GM19397 (cell line): ENCODE results near the gene SLC9B1.
A peak's percentile ranks its signal among the peaks of the same experiment; 100 is the strongest.
"Not testable (repeated sequence)": the region's sequence is repeated elsewhere in the genome, so short reads cannot be mapped to it uniquely, and the experiment has no call there.

Experiments used
- ATAC-seq: cut with Tn5 transposase; IDR thresholded peaks from one replicate; pipeline ENCODE4 v1.9.1; 2021; ENCODE audit warnings: mild to moderate bottlenecking, moderate library complexity; ENCODE audit not compliant: unreplicated experiment

The SLC9B1 gene

DNA sequence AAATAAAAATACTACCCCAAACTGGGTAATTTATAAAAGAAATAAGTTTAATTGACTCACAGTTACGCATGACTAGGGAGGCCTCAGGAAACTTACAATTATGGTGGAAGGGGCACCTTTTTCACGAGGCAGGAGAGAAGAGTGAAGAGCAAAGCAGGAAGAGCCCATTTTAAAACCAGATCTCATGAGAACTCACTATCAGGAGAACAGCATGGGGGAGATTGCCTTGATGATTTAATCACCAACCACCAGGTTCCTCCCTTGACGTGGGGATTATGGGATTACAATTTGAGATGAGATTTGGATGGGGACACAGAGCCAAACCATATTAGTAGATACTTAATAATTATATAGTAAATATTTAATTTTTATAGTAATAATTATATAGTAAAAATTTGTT is 140.6 kb downstream of the SLC9B1 start:
- ATAC-seq: no peak

- ATAC-seq: not testable (repeated sequence)
Measured at GRCh38 chr4:102878349-102878748, 141.2 kb downstream of the SLC9B1 start.

DNA sequence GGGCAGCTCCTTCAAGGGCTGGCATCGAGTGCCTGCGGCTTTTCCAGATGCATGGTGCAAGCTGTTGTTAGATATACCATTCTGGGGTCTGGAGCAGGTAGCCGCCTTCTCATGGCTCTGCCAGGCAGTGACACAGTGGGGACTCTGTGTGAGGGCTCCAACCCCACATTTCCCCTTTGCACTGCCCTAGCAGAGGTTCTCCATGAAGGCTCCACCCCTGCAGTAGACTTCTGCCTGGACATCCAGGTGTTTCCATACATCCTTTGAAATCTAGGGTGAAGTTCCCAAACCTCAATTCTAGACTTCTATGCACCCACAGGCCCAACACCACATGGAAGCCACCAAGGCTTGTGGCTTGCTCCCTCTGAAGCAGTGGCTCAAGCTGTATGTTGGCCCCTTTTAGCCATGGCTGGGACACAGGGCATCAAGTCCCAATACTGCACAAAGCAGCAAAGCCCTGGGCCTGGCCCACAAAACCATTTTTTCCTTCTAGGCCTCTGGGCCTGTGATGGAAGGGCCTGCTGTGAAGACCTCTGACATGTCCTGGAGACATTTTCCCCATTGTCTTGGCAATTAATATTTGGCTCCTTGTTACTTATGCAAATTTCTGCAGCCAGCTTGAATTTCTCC is 141.9 kb downstream of the SLC9B1 start:
- ATAC-seq: not testable (repeated sequence)

GRCh38 chr4:102871772-102872171 is 147.7 kb downstream of the SLC9B1 start:
- ATAC-seq: no peak

GRCh38 chr4:102869569-102870197 is 149.8 kb downstream of the SLC9B1 start:
- peak; percentile 25 for ATAC-seq

DNA sequence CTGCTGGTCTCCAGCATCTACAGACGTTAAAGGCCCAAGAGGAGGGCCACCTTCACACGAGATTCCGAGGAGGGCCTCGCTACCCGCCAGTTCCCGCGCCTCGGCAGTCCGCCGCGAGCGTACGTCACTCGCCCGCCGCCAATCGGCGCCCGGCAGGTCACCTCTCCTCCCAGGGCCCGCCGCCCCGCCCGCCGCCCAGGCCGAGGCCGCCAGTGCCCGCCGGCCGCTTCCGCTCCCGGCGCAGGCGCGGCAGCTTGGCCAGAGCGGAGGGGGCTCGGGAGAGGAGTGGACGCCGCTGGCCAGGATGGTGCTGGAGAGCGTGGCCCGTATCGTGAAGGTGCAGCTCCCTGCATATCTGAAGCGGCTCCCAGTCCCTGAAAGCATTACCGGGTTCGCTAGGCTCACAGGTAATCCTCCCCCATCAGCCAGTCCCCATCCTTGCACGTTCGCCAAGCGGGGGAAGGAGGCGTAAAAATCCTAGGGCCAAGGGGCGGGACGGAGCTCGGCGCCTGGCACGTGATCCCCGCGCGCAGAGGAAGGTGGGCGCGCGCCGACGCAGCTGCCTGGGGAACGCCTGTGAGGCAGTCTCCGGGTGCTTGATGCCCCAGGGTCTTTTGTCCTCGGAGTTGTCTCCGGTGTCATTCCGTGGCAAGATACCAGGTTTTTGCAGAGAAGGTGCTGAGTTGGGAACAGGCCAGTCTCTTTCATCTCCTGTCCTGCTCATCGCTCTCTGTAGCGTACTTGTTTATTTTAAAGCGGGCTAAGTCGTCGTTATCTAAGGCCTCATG is 150.5 kb downstream of the SLC9B1 start, which contains the start of gene CISD2:
TSS of gene CISD2 (plus strand) at position 212 of the 788 bp plus-strand sequence. CDS start at position 305, 93 bp downstream.
- peak; percentile 94 for ATAC-seq

DNA sequence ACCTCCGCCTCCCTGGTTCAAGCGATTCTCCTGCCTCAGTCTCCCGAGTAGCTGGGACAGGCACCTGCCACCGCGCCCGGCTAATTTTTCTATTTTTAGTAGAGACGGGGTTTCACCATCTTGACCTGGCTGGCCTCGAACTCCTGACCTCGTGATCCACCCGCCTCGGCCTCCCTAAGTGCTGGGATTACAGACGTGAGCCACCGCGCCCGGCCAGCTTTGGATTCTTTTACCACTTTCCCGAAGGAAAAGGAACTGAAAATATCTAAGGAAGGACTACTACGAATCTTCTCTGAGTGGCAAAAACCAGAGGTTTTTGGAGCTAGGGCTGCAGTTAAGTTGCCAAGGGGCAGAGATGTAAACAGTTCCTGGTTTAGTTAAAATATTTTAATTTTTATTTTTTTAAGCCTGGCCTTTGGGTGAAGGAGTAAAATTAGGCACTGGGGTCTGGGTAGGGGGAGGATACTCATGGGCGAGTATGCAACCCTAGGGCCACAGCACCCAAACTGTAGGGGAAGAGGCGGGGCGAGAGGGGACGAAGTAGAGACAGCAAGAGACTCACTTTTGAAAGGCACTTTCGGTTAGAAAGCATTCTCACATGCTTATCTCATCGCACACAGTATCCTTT is 151.2 kb downstream of the SLC9B1 start:
- no peak for ATAC-seq

DNA sequence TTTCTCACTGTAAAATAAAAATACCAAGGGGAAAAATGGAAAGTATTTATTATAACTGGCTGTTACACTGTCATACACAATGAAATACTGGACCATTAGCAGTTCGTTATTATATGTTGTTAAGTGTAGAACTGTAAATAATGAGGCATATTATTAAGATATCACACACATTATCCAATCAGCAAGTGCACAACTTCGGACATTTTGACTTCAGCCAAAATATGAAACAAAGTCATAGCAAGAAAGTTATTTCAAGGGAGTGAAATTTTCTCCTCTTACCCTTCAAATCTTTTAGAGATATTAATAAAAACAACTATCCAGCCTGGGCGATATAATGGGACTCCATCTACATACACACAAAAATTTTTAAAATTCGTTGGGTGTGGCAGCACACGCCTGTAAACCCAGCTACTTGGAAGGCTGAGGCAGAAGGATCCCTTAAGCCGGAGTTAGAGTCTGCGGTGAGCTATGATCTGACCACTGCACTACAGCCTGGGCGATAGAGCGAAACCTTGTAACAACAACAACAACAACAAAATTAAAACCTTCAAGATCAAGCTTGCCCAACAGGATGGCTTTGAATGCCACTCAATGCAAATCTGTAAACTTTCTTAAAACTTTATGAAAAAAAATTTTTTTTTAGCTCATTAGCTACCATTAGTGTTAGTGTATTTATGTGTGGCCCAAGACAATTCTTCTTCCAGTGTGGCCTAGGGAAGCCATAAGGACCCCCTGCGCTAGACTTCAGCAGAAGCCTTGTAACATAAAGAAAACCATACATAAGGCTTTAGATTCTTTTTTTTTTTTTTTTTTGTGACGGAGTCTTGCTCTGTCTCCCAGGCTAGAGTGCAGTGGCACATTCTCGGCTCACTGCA is 152.0 kb downstream of the SLC9B1 start:
- no peak for ATAC-seq

DNA sequence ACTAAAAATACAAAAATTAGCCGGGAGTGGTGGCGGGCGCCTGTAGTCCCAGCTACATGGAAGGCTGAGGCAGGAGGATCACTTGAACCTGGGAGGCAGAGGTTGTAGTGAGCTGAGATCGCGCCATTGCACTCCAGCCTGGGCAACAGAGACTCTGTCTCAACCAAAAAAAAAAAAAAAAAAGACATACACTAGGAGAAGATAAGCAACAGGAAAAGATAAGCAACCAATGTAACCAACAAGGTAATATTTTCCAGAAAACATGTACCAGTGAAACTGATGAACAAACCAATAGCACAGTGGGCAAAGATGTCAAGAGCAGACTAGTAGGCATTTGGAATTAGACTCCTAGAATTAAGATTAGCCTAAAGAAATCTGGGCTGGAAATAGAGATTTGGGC is 154.2 kb downstream of the SLC9B1 start:
- ATAC-seq: not testable (repeated sequence)

- ATAC-seq: no peak
Measured at GRCh38 chr4:102862747-102863146, 156.8 kb downstream of the SLC9B1 start.

DNA sequence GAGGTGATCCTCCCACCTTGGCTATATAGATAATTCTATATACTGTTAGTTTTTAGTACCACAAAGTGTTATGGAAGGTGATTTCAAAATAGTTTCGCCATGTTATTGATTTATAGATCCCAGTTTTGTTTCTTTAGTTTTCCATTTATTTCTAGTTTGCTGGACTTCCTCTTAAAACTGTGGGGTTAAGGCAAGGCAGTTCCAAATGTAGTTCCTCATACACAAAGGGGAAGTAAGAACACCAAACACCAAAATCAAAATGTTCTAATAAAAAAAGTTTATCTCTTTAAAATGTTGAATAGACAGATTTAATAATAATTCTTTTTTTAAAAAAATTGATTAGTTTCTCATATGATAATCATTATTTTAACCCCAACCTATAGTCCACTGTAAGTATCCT is 157.5 kb downstream of the SLC9B1 start:
- no peak for ATAC-seq

GRCh38 chr4:102860611-102861324 is 158.7 kb downstream of the SLC9B1 start:
- ATAC-seq: no peak

GRCh38 chr4:102858828-102859464 is 160.6 kb downstream of the SLC9B1 start:
- ATAC-seq: no peak
